HG03521 (cell line): Measurements from ENCODE around the gene TCERG1L.

Experiments used
- ATAC-seq: cut with Tn5 transposase; IDR thresholded peaks from one replicate; pipeline ENCODE4 v1.9.1; 2021; ENCODE audit warnings: mild to moderate bottlenecking, moderate library complexity; ENCODE audit not compliant: unreplicated experiment

TCERG1L gene

GRCh38 chr10:131271966-131272365 is 39.6 kb downstream of the TCERG1L start:
- ATAC-seq, result no peak

- ATAC-seq, result no peak
Observed at GRCh38 chr10:131271195-131271880, 40.2 kb downstream of the TCERG1L start.

DNA sequence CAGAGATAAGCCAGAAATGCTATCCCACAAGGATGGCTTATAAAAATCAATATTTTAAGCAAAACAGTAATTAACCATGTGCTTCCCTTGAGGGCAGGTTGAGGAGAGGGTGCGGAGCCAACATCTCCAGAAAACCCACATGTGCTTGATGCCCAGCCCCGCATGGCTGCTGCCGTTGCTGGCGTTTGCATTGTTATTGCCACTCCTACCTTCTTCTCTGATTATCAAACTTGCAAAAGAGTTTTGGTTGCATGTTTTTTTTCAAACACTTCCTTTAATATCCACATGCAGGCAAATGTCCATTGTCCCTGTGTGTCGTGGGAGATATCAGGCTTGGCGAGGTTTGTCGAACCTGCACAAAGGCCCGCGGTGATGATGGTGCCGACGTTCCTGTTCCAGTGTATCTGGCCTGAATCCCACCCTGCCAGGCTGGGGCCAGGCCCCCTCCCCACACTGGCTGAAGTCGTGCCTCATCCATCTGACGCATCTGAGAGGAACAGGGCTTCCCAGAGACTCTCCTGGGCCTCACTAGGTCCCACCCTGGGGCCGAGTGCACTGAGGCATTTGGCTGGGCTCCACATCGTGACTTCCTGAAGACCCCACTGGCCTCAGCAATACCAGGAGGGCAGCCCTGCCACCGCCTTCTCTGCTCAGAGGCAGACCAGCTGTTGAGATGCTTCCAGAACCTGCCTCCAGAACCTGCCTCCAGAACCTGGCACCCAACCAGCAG is 40.9 kb downstream of the TCERG1L start:
- no peak for ATAC-seq

DNA sequence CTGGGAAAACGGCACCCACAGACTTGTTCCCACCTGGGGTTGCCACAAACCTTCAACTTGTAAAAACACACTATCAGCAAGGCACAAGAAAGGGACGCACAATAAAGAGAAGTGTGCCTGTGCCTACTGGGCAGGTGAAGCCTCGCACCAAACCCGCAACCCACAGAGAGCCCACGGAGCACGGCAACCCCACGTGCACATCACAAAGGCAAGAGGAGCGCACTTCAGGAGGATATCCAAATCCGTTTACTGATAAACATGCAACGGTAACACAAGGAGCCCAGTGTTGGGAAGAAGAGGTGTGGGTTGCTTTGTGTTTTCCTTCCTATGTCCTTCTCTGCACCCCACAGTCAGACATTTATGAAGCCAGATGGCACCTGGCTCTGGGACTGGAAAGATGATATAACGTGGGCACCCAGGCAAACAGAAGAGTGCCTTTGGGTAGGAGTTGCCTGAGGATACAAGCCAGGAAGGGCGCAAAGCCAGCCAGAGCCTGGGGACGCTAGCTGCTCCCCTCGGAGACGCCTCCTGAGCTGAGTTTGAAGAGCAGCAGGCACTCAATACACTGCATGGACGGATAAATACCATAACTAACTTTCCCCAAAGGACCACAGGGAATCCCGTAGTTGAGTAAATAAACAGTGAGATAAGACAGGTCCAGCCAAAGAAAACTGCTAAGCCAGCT is 41.6 kb downstream of the TCERG1L start:
- no peak for ATAC-seq

- ATAC-seq, result no peak
Observed at GRCh38 chr10:131267814-131268095, 43.8 kb downstream of the TCERG1L start.

GRCh38 chr10:131266936-131267813 is 44.3 kb downstream of the TCERG1L start:
- ATAC-seq, result no peak

- ATAC-seq, result no peak
Observed at GRCh38 chr10:131264110-131264788, 47.3 kb downstream of the TCERG1L start.

DNA sequence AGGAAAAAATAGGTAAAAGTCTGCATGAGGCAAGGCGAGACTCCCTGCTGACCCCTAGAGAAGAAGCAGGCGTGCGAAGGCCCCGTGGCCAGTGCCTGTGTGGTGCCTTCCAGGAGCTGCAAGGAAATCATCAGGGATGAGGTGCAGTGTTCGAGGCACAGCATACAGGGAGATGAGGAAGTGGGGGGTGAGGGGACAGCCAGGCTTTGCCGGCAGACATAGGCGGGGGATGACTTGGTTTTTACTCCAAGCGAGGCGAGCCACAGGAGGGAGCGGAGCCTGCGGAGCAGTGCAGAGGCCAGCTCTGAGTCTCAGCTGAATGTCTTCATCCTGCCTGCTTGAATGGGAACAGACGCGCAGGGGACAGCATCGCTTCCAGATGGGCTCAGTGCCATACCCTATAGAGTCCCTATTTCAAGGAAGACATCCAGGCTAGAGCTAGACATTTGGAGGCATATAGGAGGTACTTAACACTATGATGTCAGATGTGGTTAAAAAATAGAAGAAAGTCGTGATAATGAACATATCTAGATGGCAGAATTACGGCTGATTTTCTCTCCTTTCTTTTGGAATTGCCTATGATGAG is 49.5 kb downstream of the TCERG1L start:
- ATAC-seq, result no peak

DNA sequence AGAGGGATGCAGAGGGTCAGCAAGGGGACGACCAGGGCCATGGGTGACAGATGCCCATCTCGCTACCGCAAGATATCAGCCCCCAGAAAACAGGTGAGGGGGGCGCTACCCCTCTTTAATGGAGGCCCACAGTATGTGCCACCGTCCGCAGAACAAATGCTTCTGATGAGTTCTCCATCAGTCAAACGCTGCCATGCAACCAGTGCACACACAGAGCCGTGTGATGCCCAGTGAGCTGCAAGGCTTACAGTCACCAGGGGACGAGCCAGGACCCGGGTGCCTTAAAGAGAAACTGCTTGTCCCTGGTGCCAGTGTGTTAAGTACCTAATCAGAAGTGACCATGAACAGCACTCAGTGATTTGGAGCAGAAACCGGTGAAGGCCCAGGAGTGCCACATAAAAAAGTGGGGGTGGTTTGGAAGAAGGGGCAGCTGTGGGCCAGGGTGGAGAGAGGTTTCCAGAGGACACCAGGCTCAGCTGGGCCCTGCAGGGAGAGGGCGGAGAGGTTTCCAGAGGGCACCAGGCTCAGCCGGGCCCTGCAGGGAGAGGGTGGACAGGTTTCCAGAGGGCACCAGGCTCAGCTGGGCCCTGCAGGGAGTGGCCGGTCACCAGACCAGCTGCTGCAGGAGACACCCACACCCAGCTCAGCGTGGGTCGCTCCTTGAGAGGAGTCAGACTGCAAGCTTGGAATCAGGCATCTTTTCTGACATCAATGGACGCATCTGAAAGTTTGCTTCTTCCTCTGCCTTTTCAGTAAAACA is 50.9 kb downstream of the TCERG1L start:
- ATAC-seq, result no peak

- ATAC-seq, result no peak
Observed at GRCh38 chr10:131260031-131260430, 51.5 kb downstream of the TCERG1L start.

DNA sequence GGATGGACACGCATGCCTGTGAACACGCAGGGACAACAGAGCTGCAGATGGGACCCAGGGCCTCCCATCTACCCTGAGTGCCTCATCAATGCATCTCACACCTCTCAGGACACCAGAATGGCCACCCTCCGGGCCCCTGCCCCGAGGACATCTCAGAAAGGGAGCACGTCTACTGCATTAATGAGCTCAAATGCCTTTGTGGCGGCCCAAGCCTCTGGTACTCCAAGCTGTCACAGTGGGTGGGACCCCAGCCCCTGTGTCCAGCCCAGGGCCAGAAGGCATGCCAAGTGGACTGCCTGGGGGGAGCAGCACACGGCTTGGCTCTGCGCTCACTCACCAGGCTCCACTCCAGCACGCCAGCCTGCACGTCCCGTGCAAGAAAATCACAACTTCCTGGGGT is 52.0 kb downstream of the TCERG1L start:
- ATAC-seq, result no peak

DNA sequence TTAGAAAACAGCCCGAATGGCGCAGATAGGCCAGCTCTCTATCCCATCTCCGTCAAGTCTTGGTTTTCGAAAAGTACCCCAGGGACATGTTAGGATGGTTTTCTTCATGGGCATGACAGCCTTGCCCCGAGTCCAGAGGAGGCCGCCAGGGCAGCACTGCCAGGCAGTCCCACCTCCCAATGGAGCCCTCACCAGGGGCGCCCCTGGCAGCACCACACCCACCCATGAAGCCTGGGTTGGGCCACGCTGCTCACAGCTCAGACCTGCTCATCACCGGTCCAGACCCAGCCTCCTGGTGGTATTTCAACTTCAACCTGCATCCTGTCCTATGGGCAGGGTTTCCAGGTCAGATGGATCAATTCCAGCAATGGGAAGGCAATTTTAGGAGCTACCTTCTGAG is 53.3 kb downstream of the TCERG1L start:
- ATAC-seq, result no peak

- no peak for ATAC-seq
Observed at GRCh38 chr10:131257027-131257426, 54.5 kb downstream of the TCERG1L start.

- ATAC-seq, result no peak
Observed at GRCh38 chr10:131254859-131255252, 56.7 kb downstream of the TCERG1L start.

DNA sequence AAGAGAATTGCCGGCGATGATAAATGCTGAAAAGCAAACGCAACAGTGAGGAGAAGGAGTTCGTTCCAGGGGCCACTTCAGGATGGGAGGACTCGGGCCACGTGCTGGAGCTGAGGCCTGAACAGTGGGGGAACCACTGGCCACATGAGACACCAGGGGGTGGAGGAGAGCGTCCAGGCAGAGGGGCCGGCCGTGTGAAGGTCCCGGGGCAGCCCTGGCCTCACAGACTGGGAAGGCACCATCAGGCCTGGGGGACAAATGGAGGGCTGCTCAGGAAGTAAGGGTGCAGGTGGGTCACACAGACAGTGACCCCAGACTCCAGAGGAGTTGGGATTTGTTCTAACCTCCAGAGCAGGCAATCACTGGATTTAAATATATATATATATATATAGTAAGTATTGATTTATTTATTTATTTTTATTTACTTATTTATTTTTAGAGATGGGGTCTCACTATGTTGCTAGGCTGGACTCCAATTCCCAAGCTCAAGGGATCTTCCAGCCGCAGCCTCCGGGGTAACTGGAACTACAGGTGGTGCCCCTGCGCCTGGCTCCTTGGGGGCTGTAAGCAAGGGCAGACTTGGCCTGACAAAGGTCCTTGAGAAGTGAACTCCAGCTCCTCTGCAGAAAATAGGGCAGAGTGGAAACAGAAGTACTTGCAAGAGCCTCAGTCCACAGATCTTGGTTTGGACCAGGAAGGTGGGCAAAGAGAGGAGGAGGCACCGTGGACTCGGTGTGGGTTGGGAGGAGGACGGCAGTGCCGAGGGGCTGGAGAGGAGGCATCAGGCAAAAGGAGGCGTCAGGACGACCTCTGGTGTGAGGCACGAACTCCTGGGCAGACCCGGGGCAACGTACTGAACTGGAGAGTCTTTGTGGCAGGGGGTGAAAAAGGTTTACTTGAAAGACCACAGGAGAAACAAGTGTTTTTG is 57.3 kb downstream of the TCERG1L start:
- ATAC-seq, result no peak

- ATAC-seq, result no peak
Observed at GRCh38 chr10:131252567-131253276, 58.8 kb downstream of the TCERG1L start.

DNA sequence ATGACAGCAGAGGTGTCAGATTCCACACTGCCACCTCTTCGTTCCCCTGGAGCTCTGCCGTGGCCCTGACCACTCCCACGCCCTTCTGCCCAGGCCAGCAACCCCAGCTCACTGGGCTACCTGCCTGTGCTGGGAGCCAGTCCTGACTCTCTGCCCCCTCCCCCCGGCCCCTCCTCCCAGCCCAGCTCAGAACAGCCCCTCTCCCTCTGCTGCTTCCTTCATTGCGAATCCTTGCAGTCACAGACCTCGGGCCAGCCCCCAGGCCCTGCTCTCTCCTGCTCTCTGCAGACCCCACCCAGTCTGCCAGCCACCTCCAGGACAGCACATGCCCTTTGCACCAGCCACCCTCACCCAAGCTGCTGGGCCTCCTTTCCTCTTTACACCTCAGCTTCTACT is 60.4 kb downstream of the TCERG1L start:
- no peak for ATAC-seq
